HTR-8/SVneo (cell line): ENCODE measurements around the gene RHOB.

ENCODE experiments used
- DNase-seq: peaks from one replicate; pipeline ENCODE4 v3.0.0; 2011; ENCODE audit warnings: low spot score, mixed read lengths; ENCODE audit not compliant: insufficient read length
- FAIRE-seq: peaks from 2 replicates; lab custom pipeline; 2011; peaks lifted over from hg19 to GRCh38; lab: Jason Lieb, UNC

Gene RHOB

DNA sequence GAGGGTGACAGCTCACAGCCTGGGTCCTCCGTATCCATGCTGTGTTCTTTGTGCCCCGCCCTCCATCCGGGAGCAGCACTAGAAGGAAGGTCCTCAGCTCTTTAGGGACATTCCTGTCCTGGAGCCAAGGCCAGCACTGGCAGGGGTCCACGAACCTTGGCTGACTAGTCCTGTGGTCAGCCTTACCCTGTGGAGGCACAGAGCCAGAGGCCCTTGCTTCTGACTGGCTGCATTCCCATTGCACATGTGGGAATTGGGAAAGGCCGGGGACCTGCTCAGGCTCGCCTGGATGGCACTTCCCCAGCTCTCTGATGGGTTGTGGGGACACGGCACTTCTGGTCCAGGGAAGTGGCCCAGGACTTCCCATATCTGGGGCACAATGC lies 24.9 kb upstream of the RHOB start:
- peak; percentile 72 for FAIRE-seq

DNA sequence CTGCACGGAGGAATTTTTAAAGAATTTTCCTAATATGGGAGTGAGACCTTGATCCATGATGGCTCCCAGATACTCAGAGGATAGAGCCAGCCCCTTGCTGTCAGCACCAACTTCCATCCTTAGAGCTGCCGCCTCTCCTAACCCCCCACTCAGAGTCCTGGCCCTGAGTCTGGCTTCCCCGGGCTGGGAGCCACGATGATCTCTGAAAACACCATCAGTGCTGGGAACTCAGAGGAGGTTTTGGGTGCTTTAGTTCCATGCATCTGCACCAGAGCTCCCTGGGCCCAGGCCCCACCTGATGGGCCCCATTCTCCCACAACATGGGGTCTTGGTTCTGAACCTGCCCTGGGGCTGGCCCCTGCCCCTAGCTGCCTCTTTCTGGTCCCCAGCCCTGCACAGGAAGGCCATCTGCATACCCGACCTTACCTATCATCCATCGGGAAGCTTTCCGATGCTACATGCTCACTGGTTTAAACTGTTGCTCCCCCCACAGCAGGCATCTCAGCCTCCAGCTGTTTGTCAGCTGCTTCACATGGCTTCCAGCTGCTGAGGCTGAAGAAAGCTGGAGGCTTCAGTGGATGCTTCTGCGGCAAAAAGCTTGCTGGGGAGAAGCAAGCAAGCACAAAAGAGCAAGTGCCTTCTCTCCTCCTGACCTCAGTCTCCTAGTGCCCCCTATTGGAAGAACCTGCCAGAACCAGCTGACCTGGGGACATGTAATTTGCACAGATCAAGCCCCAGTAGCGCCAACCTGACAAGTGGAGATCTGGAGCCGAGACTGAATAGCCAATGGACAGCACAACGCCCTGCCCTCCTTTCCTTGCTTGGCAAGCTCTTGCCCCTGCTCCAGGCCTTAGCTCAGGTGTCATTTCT lies 24.2 kb upstream of the RHOB start:
- FAIRE-seq (no peak), DNase-seq (no peak)

More for the DNA sequence above, 24.9 kb upstream of the RHOB start:
- DNase-seq: peak; percentile 65

DNA sequence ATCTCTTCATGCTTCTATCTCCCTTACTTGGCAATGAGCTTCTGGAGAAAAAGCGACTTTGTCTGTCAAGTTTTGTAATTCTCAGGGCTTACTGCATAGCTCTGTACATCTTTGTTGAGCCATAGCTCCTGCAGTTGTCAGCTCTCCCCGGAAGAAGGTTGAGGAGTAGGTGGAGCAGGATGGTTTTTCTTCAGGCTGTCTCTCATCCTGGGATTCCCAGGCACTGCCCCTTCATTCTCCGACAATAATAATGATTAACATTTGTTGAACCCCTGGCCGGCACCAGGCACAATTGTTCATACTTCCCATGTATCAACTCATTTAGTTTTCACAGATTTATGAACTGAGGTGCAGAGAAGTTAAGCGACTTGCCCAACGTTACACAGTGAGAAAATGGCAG lies 23.5 kb upstream of the RHOB start:
- DNase-seq (no peak), FAIRE-seq (no peak)

- peak; percentile 36 for FAIRE-seq
- DNase-seq: no peak
Observed at GRCh38 chr2:20423847-20424246, 23.0 kb upstream of the RHOB start.

- DNase-seq (peak; percentile 89), FAIRE-seq (peak; percentile 97)
Observed at GRCh38 chr2:20424300-20425290, 22.3 kb upstream of the RHOB start.

GRCh38 chr2:20425371-20425881 lies 21.4 kb upstream of the RHOB start:
- DNase-seq (no peak), FAIRE-seq (peak; percentile 65)

GRCh38 chr2:20425884-20426283 lies 21.0 kb upstream of the RHOB start:
- DNase-seq (no peak), FAIRE-seq (no peak)

GRCh38 chr2:20427931-20428526 lies 18.8 kb upstream of the RHOB start:
- no peak for FAIRE-seq
- DNase-seq: no peak

- DNase-seq (no peak), FAIRE-seq (no peak)
Observed at GRCh38 chr2:20428717-20429490, 18.0 kb upstream of the RHOB start.

DNA sequence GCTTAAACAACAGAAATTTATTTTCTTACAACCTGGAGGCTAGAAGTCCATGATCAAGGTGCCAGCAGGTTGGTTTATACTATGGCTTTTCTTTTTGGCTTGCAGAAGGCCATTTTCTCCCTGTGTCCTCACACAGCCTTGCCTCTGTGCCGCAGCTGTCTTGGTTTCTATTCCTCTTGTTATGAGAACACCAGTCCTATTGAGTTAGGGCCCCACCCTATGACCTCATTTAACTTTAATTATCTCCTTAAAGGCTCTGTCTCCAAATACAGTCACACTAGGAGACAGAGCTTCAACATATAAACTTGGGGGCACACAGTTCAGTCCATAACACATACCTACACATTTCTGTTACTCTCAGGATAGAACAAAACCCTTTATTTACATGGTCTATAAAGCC lies 17.3 kb upstream of the RHOB start:
- no peak for DNase-seq

GRCh38 chr2:20430035-20430434 lies 16.8 kb upstream of the RHOB start:
- FAIRE-seq (no peak), DNase-seq (no peak)

More for the DNA sequence above, 17.3 kb upstream of the RHOB start:
- no peak for FAIRE-seq

GRCh38 chr2:20430461-20431300 lies 16.2 kb upstream of the RHOB start:
- FAIRE-seq (no peak), DNase-seq (no peak)

DNA sequence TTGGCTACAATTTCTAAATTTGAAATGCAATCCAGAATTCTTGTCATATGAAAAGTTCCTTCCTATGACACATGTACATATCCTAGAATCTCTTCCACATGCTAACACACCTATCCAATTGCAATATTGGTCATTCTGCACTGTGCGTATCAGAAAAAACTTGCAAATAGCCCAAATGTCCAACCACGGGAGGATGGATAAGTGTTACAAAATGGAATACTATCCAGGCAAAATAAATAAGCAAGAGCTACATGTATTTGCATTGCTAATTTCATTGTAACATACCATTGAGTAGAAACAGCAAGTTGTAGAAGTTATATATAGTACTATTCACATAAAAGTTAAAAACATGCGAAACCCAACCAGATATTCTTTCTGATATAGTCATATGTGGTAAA lies 15.6 kb upstream of the RHOB start:
- no peak for FAIRE-seq
- DNase-seq: no peak

DNA sequence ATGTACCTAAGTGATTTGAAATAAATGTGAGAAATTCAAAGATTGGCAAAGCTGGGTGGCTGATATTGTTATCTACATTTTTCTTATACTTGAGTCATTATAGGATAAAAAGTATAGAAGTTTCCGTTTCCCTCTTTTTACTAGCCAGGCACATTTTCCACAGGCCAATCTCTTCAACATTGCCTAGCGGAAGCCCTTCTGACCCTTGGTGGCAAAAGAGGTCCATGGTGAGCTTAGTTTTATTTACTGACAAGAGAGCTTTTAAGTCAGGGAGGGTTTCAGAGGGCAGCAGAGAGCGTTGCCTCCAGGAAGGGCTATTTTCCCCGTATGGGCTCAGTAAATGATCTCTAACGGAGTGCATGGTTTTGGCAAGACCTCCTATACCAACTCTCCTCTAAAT lies 15.1 kb upstream of the RHOB start:
- DNase-seq (no peak), FAIRE-seq (no peak)

GRCh38 chr2:20432714-20433113 lies 14.2 kb upstream of the RHOB start:
- DNase-seq (no peak), FAIRE-seq (no peak)

DNA sequence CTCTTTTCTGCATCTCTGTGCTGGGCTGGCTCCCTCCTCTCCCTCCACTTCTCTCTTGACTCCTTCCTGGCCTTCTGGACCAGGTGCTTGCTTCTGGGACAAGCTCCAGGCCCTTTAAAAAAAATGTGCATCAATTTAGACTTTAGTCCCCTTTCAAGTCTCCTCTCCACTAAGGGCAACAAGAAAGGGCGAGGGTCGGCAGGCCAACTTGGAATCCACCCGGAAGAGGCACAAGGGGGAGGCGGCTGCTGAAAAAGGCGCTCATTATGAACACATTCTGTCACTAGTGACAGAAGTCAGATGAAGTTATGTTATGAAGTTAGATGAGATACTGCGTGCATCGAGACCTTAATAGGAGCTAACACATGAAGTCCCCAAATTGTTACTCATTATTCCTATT lies 13.6 kb upstream of the RHOB start:
- FAIRE-seq: no peak
- DNase-seq: no peak

- FAIRE-seq: no peak
- DNase-seq: no peak
Observed at GRCh38 chr2:20433946-20434553, 12.8 kb upstream of the RHOB start.

DNA sequence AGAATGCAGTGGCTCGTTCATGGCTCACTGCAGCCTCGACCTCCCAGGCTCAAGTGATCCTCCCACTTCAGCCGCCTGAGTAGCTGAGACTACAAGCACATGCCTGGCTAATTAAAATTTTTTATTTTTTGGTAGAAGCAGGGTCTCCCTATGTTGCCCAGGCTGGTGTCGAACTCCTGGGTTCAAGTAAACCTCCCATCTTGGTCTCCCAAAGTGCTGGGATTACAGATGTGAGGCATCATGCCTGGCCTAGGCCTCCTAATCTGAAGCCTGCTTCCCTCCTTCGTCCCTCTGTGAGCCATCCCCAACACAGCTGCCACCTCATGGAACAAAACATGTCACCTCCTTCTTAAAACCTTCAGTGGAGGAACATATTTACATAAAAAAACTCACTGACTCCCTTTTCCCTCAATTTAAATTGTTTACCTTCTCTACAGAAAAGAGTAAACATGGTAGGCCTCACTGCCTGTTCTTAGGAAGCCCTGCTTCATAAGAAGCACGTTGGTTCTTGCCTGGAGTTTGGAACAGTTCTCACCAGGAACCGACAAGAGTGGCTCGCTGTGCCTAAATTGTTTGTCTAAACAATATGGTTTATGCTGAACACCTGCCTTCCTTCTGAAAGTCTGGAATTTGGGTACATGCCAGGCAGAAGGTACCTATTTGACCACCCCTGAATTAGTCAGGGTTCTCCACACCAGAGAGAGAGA lies 12.1 kb upstream of the RHOB start:
- DNase-seq: no peak
- no peak for FAIRE-seq
